ENCODE results near the gene TBX19. TPM values are rescaled to one million over a fixed set of nuclear protein-coding genes. Genes with fewer than 3 reads are reported as not detected.

The TBX19 gene
- total and polyA plus RNA-seq, 2 of the 8 experiments (the other 6 are each of a cell fraction or from before 2014, with no cell fraction given): 1.0 to 1.8 TPM

- no peak for TF ChIP-seq USF2 (IDR thresholded peaks at IDR 0.05; ENCODE audit: low read length)
- no peak for TF ChIP-seq RNF2 (IDR thresholded peaks at IDR 0.05; ENCODE audit: borderline replicate concordance, low read depth, low read length, missing control alignments, poor library complexity, severe bottlenecking)
- no peak for TF ChIP-seq CREB1 (IDR thresholded peaks at IDR 0.05)
- no peak for TF ChIP-seq PHF8 (conservative IDR thresholded peaks at IDR 0.05; ENCODE audit: low read depth, low read length)
- TF ChIP-seq HDAC6 (IDR thresholded peaks at IDR 0.05; ENCODE audit: low read depth, low read length): no peak
- TF ChIP-seq SRF (IDR thresholded peaks at IDR 0.05; ENCODE audit: low read depth, low read length): no peak
- TF ChIP-seq NANOG (IDR thresholded peaks at IDR 0.05; ENCODE audit: insufficient read depth, low read depth, low read length, poor library complexity, severe bottlenecking): no peak
These were observed 16.4 kb upstream of the TBX19 start (continued) for GRCh38 chr1:168264296-168264695.

All from H1 (cell line).